BE2C (cell line): ENCODE measurements around the gene KIF9.
"Not testable (repeated sequence)": the region's sequence is repeated elsewhere in the genome, so short reads cannot be mapped to it uniquely, and the experiment has no call there.

ENCODE experiments used
- DNase-seq: peaks from one replicate; pipeline ENCODE4 v3.0.0-alpha.2; 2020
- H3K27me3 ChIP-seq: fragments of 250-450 bp; sonication (Bioruptor Pico); 2 replicates; pipeline ENCODE4 v1.5.1; 2020; ENCODE audit warnings: mild to moderate bottlenecking
- H3K36me3 ChIP-seq: fragments of 250-450 bp; sonication (Bioruptor Pico); 2 replicates; pipeline ENCODE4 v1.5.1; 2020; ENCODE audit warnings: mild to moderate bottlenecking
- H3K4me1 ChIP-seq: fragments of 250-450 bp; sonication (Bioruptor Pico); 2 replicates; pipeline ENCODE4 v1.5.1; 2020
- H3K4me3 ChIP-seq: 2 replicates; pipeline ENCODE4 v1.5.1; 2011; ENCODE audit warnings: low read depth, low read length
- H3K9me3 ChIP-seq: fragments of 250-450 bp; sonication (Bioruptor Pico); 2 replicates; pipeline ENCODE4 v1.5.1; 2020
- CTCF ChIP-seq: IDR thresholded peaks from 2 replicates; pipeline ENCODE4 v1.5.1; 2012; ENCODE audit warnings: mild to moderate bottlenecking, low read depth, low read length

KIF9 gene

GRCh38 chr3:47202542-47202941 lies 80.1 kb downstream of the KIF9 start:
- Histone ChIP-seq H3K36me3 (no peaks in the 10 kb centered on the region), H3K27me3 (no peaks in the 10 kb centered on the region), H3K9me3 (no peaks in the 10 kb centered on the region), H3K4me1 (no peaks in the 10 kb centered on the region), H3K4me3 (no peak overlapping the region)
- no peak for DNase-seq
- TF ChIP-seq CTCF = no peak

GRCh38 chr3:47197287-47197686 lies 85.3 kb downstream of the KIF9 start:
- Histone ChIP-seq H3K4me3 (no peak overlapping the region), H3K27me3 (no peaks in the 10 kb centered on the region), H3K4me1 (no peaks in the 10 kb centered on the region), H3K9me3 (no peaks in the 10 kb centered on the region), H3K36me3 (no peaks in the 10 kb centered on the region)
- TF ChIP-seq CTCF = no peak
- DNase-seq = no peak

DNA sequence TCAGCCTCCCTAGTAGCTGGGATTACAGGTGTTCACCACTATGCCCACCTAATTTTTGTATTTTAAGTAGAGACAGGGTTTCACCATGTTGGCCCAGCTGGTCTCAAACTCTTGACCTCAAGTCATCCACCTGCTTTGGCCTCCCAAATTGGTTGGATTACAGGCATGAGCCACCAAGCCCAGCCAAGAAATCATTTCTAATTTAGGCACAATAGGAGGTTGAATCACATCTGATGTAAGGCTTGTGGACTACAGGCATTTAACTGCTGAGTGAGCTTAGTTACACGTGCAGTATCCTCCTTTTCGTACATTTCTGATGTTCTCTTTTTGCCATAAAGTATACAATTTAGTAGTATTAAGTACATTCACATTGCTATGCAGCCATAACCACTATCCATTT lies 87.6 kb downstream of the KIF9 start:
- H3K36me3 ChIP-seq = no peaks in the 10 kb centered on the region
- DNase-seq = no peak
- H3K9me3 ChIP-seq = no peaks in the 10 kb centered on the region
- H3K27me3 ChIP-seq = no peaks in the 10 kb centered on the region
- H3K4me3 ChIP-seq = no peak overlapping the region
- TF ChIP-seq CTCF = no peak
- H3K4me1 ChIP-seq = no peaks in the 10 kb centered on the region

DNA sequence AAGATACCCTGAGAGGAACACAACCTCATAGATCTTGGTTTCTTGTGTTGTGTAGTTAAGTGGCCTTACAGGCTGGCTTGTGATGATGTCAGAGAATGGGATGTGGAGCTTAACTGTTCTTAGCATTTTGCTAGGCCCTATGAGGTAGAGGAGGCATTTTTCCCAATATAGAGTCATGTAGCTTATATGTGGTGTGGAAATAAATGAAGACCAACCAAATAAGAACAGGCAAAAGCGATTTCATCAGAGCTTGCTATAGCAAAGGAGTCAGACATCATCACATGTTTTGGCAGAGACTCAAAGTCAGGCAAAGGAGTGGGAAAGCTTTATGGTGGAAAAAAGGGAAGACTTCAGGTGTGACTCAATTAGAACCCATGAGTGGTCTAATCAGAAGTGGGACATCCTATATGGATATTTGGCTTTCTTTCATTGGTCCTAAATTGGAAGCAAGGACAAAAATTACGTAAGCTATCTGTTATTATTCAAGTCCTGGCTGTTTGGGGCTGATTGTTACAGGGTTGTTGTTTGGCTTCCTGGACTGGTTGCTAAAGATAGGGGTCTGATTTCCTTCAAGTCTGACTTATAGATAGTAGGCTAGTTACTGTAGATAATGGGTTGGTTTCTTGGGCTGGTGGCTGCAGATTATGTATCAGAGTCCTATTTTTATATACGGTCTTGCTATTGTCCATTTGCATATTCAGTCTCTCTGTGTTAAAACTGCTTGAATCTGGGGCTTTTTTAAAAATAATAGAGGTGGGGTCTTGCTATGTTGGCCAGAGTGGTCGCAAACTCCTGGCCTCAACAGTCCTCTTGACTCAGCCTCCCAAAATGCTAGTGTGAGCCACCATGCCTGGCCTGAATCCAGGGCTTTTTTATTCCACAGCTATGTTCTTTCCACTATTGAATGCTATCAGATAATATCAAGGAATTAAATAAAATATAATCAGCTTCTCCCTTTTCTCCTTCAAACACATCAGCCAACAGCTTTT lies 88.4 kb downstream of the KIF9 start:
- no peaks in the 10 kb centered on the region for H3K27me3 ChIP-seq
- TF ChIP-seq CTCF = no peak
- H3K9me3 ChIP-seq = no peaks in the 10 kb centered on the region
- H3K36me3 ChIP-seq = no peaks in the 10 kb centered on the region
- H3K4me3 ChIP-seq = no peak overlapping the region
- no peak for DNase-seq
- no peaks in the 10 kb centered on the region for H3K4me1 ChIP-seq

DNA sequence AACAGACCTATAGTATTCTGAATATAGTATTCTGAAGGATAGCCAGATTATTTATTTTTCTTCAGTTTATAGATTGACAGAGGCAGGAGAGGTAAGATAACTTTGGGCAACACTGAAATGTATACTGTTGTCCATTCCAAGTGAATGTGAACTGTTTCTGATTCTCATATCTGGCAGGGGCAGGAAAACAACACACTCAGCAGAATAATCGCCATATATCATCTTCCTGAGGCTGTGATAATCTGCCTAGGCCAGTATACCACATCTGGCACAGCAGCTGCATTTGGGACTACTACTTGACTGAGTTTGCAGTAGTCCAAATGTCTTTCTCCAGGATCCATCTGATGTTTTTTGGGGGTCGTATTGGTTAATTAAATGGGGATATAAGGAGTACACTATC lies 96.3 kb downstream of the KIF9 start:
- TF ChIP-seq CTCF = no peak
- no peak overlapping the region for H3K4me3 ChIP-seq
- no peak for DNase-seq
- no peaks in the 10 kb centered on the region for H3K9me3 ChIP-seq
- no peaks in the 10 kb centered on the region for H3K27me3 ChIP-seq
- no peaks in the 10 kb centered on the region for H3K36me3 ChIP-seq
- H3K4me1 ChIP-seq = no peaks in the 10 kb centered on the region

DNA sequence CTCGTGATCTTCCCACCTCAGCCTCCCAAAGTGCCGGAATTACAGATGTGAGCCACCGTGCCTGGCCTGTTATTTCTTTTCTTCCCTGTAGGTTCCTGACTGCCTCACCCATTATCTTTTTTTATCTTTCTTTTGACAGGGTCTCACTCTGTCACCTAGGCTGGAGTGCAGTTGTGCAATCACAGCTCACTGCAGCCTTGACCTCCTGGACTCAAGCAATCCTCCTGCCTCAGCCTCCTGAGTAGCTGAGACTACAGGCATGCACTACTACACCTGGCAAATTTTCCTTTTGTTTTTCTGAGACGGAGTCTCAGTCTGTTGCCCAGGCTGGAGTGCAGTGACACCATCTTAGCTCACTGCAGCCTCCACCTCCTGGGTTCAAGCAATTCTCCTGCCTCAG lies 100.9 kb downstream of the KIF9 start:
- H3K4me3 ChIP-seq, H3K4me1 ChIP-seq, H3K27me3 ChIP-seq, DNase-seq, H3K36me3 ChIP-seq, H3K9me3 ChIP-seq: not testable (repeated sequence)

- H3K9me3 ChIP-seq, H3K27me3 ChIP-seq, H3K4me1 ChIP-seq, H3K4me3 ChIP-seq, DNase-seq, H3K36me3 ChIP-seq: not testable (repeated sequence)
These were observed 102.6 kb downstream of the KIF9 start for GRCh38 chr3:47180011-47180410.
